GM19324 (cell line): ENCODE results near the gene SHANK3.

Experiments
- ATAC-seq: cut with Tn5 transposase; IDR thresholded peaks from one replicate; pipeline ENCODE4 v1.9.1; 2021; ENCODE audit warnings: mild to moderate bottlenecking, moderate library complexity; ENCODE audit not compliant: unreplicated experiment, low FRiP score

SHANK3 gene

GRCh38 chr22:50697667-50698506, 25.3 kb downstream of the SHANK3 start:
- ATAC-seq = no peak

GRCh38 chr22:50698546-50698945, 25.9 kb downstream of the SHANK3 start:
- no peak for ATAC-seq

GRCh38 chr22:50699001-50699755, 26.6 kb downstream of the SHANK3 start:
- ATAC-seq = no peak

GRCh38 chr22:50699756-50700386, 27.2 kb downstream of the SHANK3 start:
- no peak for ATAC-seq

GRCh38 chr22:50700387-50701075, 27.9 kb downstream of the SHANK3 start:
- ATAC-seq = no peak

GRCh38 chr22:50701076-50701419, 28.4 kb downstream of the SHANK3 start:
- ATAC-seq = no peak

- no peak for ATAC-seq
These were observed 29.0 kb downstream of the SHANK3 start for GRCh38 chr22:50701428-50702154.

- no peak for ATAC-seq
These were observed 29.6 kb downstream of the SHANK3 start for GRCh38 chr22:50702261-50702671.

GRCh38 chr22:50702821-50703725, 30.4 kb downstream of the SHANK3 start:
- no peak for ATAC-seq

GRCh38 chr22:50703726-50704509, 31.3 kb downstream of the SHANK3 start:
- ATAC-seq = no peak

- no peak for ATAC-seq
These were observed 32.0 kb downstream of the SHANK3 start for GRCh38 chr22:50704510-50705218.

- ATAC-seq = no peak
These were observed 32.6 kb downstream of the SHANK3 start for GRCh38 chr22:50705219-50705691.

- ATAC-seq = no peak
These were observed 33.3 kb downstream of the SHANK3 start for GRCh38 chr22:50705851-50706351.

- ATAC-seq = no peak
These were observed 34.0 kb downstream of the SHANK3 start for GRCh38 chr22:50706481-50707125.

- ATAC-seq = no peak
These were observed 35.9 kb downstream of the SHANK3 start for GRCh38 chr22:50708474-50708873.

GRCh38 chr22:50708996-50709395, 36.4 kb downstream of the SHANK3 start:
- no peak for ATAC-seq

GRCh38 chr22:50710221-50710620, 37.6 kb downstream of the SHANK3 start:
- ATAC-seq = no peak
